ENCODE results near the gene HYOU1.

DNA sequence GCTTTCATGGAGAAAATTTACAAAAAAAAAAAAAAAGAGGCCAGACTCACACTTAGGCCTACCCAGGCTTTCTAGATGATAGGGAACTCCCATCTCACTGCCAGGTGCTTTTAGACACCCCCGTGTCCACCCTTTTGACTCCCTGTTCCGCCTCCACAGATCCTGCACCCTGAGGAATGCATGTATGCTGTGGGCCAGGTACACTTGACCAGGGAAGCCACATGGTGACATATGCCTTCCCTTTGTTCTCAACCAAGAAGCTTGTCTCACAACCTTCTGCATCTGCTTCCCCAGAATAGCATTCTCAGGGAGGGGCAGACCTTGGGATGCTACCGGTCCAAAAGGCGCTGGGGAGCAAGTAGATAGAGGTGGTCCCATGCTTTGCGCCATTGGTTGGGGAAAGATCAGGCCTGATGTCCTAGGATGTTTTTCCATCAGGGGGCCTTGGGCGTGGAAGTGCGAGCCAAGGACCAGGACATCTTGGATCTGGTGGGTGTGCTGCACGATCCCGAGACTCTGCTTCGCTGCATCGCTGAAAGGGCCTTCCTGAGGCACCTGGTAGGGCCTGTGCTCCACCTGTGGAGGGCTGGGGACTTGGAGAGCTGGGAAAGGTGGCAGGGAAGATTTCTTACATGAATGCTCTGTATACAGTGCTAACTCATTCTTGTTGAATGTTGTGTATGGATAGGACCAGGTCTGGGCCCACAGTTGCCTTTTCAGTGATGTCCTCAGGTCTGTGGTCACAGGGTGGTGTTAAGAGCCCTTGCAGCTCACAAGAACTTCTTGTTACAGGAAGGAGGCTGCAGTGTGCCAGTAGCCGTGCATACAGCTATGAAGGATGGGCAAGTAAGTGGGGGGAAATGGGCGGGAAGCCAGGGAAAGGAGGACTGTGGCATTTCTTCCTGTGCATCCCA, 35.2 kb upstream of the HYOU1 start:
- TF ChIP-seq, protein P1, sequence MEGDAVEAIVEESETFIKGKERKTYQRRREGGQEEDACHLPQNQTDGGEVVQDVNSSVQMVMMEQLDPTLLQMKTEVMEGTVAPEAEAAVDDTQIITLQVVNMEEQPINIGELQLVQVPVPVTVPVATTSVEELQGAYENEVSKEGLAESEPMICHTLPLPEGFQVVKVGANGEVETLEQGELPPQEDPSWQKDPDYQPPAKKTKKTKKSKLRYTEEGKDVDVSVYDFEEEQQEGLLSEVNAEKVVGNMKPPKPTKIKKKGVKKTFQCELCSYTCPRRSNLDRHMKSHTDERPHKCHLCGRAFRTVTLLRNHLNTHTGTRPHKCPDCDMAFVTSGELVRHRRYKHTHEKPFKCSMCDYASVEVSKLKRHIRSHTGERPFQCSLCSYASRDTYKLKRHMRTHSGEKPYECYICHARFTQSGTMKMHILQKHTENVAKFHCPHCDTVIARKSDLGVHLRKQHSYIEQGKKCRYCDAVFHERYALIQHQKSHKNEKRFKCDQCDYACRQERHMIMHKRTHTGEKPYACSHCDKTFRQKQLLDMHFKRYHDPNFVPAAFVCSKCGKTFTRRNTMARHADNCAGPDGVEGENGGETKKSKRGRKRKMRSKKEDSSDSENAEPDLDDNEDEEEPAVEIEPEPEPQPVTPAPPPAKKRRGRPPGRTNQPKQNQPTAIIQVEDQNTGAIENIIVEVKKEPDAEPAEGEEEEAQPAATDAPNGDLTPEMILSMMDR (IDR thresholded peaks at IDR 0.05; ENCODE audit: poor library complexity): no peak
- TF ChIP-seq EZH2phosphoT487 (IDR thresholded peaks at IDR 0.05; ENCODE audit: low read depth, severe bottlenecking, unreplicated experiment): no peak
